Measurements from ENCODE around the gene HRG.
"Not testable (repeated sequence)": the region's sequence is repeated elsewhere in the genome, so short reads cannot be mapped to it uniquely, and the experiment has no call there.

HRG gene

DNA sequence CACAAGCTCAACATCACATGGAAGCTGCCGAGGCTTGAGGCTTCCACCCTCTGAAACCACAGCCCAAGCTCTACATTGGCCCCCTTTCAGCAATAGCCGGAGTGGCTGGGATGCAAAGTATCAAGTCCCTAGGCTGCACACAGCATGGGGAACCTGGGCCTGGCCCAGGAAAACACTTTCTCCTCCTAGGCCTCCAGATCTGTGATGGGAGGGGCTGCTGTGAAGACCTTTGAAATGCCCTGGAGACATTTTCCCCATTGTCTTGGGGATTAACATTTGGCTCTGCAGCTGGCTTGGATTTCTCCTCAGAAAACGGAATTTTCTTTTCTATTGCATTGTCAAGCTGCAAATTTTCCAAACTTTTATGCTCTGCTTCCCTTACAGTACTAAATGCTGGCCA is 18.2 kb downstream of the HRG start:
- no peak for DNase-seq

DNA sequence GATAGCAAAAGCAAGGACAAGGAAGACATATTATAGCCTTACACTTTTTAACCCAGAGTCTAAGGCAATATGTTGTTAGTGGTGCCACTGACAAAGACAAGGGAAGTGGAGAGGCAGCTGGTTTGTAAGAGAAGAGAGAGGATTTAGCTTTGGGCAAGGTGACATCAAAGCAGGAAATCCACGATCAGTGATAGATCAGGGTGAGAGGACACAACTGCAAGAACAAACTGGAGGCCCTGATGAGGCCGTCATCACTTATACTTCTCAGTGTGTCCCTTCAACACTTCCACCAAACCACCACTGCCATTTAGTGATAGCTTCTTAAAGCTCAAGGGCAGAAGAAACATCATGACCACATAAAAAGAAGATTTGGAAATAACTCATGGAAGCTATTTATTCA is 20.7 kb downstream of the HRG start:
- not testable (repeated sequence) for DNase-seq

DNA sequence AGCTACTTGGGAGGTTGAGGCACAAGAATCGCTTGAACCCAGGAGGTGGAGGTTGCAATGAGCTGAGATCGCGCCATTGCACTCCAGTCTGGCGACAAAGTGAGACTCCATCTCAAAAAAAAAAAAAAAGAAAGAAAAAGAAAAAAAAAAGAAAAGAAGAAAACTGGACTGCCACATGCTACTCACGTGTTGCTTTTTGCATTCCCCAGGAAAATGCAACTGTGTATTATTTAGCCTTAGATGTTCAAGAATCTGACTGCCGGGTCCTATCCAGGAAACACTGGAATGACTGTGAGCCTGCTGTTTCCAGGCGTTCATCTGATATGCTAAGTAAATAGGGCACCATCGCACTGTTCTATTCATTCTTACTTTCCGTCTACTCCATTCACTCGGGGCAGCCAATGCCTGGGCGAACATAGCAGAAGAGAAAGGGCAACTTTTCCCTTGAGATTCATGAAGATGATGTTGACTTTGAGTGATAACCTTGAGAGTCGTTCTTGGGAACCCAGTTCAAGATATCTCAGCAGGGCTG is 21.4 kb downstream of the HRG start:
- DNase-seq, result no peak

DNA sequence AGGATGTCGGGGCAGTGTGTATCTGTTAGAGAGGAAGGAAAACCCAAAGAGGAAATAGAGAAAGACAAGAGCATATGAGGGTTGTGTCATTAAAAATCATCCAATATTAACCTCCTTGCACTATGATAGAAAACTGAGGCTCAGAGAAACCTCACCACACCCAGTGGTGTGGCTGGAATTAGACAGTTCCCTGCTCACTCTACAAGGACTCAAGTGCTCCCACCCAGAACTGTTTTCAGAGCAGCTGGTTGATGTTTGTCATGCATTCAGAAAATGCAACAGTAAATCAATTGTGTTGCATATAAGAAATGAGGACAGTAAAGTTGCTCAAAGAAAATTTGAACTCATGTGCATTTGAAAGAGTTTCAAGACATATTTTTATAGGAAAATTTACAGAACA is 24.5 kb downstream of the HRG start:
- DNase-seq, result not testable (repeated sequence)

DNA sequence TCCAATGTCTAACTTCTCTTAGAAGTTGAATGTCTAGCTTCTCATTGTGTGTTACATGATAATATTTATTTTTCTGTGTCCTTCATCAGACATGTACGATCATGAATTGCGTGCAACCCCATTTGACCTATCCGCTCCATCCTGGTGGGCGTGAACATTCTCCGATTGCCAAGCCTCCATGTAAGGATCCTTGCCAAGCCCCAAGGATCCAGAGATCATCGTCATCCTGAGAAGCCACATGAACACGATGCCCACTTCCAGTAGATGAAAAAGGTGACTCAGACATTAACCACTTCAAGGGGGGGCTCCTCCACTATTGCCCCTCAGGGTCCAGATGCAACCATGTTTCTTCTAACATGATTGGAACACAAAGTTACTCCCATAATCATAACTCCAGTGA is 25.9 kb downstream of the HRG start:
- no peak for DNase-seq

DNA sequence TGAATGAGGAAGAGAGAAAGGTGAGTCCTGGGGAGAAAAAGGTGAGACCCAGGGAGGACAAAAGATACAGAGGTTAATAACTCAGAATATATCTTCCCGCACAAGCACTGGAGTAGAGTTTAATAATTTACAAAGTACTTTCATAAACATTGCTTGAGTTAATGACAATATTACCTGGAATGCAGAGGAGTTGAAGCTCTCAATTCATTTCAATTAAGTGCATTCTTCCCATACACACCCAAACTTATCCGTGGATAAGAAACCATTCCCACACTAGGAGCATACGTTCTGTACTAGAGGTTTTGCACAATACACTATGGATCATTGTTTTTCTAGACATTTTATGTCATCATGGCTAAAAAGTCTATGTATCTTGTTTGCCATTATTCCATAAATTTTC is 28.0 kb downstream of the HRG start:
- no peak for DNase-seq

DNA sequence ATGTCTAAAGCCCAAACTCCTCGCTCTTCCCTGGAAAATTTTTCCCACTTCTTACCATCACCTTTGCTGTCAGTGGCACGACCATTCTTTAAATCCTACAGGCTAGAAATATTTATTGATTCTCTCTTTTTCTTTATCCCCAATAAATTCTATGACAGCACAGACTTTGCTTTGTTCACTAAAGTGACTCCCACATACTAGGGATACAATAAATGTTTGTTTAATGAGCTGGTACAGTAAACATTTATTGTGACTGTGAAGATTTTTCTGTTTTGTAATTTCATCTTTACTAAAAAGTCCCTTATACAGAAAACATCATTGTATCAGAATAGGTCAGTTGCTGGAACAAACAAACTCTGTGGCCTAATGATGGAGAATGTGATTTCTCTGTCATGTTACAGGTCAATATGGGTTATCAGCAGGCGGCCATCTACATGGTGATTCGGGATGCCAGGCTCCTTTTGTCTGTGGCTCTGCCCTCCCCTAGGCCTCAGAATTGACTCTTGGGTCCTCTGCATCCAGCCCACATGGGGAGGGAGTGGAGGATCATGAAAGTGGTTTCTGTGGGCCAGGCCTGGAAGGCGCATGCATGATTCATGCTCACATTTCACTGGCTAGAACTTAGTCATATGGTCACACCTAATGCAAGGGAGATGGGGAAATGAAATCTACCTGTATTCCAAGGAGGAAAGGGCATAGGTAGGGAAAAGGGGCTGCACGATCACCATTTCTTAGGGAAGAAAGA is 28.6 kb downstream of the HRG start:
- DNase-seq, result no peak

- DNase-seq, result no peak
Observed at GRCh38 chr3:186696522-186696921, 30.7 kb downstream of the HRG start.

- DNase-seq, result no peak
Observed at GRCh38 chr3:186697510-186697909, 31.7 kb downstream of the HRG start.

- DNase-seq, result no peak
Observed at GRCh38 chr3:186700267-186700666, 34.5 kb downstream of the HRG start.

DNA sequence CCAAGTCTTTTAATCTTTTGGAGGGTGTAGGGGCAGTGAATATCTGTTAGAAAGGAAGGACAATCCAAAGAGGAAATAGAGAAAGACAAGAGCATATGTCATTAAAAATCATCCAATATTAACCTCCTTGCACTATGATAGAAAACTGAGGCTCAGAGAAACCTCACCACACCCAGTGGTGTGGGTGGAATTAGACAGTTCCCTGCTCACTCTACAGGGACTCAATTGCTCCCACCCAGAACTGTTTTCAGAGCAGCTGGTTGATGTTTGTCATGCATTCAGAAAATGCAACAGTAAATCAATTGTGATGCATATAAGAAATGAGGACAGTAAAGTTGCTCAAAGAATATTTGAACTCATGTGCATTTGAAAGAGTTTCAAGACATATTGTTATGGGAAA is 36.6 kb downstream of the HRG start:
- not testable (repeated sequence) for DNase-seq

GRCh38 chr3:186705882-186706780 is 40.3 kb downstream of the HRG start:
- no peak for DNase-seq

DNA sequence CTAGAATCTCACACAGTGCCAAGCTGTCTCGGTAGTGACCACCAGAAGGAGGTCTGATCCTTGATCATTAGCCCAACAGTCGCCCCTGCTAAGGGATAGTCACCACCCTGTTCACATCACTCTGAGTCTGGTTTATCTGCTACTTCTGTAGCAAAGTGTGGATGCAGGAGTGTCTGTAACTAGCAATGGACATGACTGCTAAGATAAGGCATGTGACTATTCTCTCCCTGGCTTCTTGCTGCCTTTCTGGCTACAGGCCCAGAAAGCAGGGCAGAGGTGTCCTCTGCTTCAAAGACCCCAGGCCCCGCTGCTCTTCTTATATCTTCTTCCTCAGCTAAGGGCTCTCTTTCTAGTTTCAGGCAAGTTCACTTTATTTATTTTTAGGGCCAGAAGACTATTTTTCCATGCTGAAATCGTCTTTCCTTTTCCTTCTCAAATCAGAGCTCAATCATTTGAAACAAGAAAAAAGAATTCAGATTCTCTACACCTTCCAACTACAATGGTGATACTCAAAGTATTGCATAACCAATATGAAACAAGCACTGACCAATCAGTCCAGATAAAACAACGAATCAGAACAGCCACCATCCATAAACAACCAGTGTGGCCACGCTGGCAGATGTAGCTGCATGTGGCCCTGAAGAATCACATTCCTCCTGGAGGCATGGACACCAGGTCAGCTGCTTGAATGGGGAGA is 43.3 kb downstream of the HRG start:
- DNase-seq, result no peak

DNA sequence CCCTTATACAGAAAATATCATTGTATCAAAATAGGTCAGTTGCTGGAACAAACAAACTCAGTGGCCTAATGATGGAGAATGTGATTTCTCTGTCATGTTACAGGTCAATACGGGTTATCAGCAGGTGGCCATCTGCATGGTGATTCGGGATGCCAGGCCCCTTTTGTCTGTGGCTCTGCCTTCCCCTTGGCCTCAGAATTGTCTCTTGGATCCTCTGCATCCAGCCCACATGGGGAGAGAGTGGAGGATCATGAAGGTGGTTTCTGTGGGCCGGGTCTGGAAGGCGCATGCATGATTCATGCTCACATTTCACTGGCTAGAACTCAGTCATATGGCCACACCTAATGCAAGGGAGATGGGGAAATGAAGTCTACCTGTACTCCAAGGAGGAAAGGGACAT is 44.9 kb downstream of the HRG start:
- not testable (repeated sequence) for DNase-seq

GRCh38 chr3:186713499-186713898 is 47.7 kb downstream of the HRG start:
- no peak for DNase-seq

DNA sequence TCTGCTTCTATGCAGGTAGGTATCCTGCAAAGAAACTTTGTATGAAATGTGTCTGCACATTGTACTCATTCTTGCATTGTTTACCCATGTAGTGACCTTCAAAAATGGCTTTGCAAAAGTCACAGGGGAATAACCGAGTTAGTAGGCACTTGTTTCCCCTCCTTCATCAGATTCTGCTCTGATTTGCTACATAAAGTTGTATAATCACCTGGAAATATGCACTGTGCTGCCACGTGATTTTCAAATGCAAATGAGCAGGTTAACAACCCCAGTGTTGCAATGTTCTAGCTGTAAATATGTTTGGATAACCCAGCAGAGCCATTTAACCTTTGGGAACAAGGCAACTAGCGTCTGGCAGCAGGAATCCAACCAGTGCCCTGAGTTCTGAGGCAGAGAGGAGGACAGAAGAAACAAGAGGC is 51.2 kb downstream of the HRG start, which contains the start of gene KNG1:
Gene KNG1, plus strand, starts transcription at position 321 of the 419 bp plus-strand sequence. CDS start 184 bp downstream, outside the sequence.
- no peak for DNase-seq

- DNase-seq, result no peak
Observed at GRCh38 chr3:186719945-186720739, 54.3 kb downstream of the HRG start.

GRCh38 chr3:186722457-186722856 is 56.6 kb downstream of the HRG start:
- no peak for DNase-seq

- DNase-seq, result no peak
Observed at GRCh38 chr3:186724911-186725310, 59.1 kb downstream of the HRG start.

All from femur (tissue), 1 donor.